Stimulated activated CD4-positive, alpha-beta T cell treated with anti-CD3 and anti-CD28 coated beads, Interleukin-4, amount 100 ng/mL, for 1 hour (primary cell): ENCODE data around the gene NF2.

Source experiments
- DNase-seq: peaks from one replicate; pipeline ENCODE4 v3.0.0-alpha.2; 2020

The NF2 gene

DNA sequence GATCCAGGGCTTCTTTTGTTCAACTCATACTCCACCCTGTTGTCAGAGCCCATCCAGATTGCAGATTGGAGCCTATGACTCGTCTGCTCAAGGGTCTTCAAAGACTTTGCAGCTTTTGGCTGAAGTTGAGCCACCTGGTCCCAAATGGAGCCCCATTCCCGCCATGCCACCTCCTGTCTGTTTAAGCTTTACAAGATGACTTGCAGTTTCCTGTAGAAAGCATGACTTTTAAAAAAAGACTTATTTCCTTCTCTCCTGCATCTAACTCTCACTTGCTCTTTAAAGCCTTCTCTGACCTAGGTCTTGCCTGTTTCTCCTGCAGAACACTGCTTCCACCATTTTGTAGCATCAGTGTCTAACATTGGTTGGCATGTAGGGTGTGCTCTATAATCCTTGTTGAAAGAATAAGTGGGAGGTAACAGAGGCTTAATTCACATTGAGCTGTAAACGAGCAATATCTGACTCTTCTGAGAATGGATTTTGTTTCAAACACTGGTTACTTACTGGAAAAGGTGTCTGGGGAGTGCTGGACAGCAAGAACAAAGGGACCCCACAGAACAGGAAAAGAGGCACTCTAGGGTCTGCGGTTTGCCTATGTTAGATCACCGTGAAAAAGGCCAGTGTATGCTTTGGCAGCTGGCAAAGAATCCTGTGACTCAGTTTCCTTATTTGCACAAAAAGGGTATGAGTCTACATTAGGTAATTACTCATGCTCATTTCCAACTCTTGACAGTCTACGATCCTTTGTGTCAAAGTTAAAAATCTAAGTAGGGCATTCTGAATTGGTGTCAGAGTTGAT, 30.3 kb downstream of the NF2 start:
- no peak for DNase-seq

DNA sequence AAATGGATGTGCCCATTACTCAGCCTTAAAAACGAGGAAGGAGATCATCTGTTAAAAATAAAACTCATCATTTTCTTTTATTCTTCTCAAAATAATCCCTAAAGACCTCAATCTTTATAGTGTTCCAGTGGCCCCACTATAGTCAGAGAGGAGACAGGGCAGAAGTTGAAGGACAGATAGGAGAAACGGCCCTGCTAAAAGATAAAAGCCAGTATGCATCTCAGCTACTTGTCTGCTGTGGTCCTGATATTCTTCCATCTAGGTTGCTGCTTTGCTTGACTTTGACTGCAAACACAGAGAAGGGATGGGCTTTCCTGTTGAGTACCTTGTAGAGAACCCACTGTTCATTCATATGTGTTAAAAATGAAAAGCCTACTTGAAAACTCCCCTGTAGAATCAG, 31.4 kb downstream of the NF2 start:
- DNase-seq: no peak

DNA sequence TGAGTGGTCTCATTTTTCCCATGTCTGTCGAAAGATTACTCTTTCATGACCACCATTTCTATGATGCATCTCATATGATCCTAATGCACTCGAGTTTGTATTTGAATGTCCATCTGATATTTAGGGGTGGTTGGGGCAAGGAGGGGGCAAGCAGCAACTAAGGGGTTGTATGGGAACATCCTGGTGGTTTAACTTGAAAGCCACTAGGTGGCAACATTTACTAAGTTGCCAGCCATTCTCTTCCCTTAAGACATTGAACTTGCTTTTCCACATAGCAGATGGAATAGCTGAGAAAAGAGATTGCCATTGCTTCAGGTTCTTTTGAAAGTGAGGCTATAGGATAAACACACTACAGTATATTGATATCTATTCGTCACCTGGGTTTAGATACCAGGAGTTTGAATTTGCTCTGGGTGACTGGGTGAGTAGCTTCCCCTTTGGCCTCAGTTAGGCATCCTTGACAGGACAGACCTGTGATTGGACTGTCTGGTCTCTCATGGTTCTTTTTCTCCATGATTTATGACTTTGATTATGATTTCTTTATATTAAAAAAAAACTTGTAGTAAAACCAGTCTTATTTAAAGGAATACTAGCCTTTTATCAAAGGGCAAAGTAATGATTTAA, 32.4 kb downstream of the NF2 start:
- no peak for DNase-seq

DNA sequence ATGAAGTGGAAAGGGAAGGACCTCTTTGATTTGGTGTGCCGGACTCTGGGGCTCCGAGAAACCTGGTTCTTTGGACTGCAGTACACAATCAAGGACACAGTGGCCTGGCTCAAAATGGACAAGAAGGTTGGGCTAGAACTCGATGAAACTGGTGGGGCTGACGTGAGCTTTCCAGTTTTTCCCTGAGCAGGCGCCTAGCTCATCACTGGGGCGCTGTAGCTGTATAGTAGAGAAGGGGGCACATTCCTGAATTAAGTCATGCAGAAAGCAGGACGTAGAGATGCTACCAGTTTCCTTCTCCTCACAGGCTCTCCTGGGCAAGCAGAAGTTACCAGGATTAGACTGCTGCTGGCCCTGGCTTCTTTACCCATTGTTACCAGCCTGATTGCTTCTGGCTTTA, 33.3 kb downstream of the NF2 start:
- no peak for DNase-seq

DNA sequence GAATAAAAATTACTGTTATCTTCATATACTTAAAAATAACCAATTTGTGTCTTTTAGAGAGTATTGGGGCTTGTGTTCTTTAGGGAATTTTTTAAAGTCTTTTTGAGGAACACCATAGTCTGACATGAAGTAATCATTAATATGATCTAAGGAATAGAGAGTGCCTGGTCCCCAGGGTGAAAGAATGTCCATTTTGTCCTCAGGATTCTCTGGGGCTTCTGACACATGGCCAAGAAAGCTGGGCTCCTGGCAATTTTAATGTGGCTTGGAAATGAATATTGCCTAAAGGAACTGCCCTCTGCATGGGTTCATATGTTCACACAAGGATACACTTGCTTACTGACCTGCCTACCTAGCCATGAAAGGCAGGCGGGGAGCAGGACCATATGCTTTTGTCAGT, 33.7 kb downstream of the NF2 start:
- no peak for DNase-seq

DNA sequence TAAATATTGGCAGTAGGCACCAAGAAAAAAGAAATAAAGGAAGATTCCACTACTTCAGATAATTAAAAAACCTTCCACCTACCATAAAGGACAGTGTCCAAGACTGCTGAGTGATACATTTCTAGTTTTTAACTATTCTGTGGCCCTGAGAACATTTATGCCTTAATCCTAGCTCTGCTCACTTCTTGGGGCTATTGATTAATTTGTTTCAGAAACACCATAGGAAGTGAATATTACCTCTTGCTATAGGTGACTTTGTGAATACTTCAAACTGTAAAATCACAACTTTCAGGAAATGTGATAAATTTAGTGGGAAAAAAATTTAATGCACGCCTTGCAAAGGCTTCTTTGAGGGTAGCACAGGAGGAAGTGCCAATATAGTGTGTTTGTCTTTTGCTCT, 35.2 kb downstream of the NF2 start:
- no peak for DNase-seq

DNA sequence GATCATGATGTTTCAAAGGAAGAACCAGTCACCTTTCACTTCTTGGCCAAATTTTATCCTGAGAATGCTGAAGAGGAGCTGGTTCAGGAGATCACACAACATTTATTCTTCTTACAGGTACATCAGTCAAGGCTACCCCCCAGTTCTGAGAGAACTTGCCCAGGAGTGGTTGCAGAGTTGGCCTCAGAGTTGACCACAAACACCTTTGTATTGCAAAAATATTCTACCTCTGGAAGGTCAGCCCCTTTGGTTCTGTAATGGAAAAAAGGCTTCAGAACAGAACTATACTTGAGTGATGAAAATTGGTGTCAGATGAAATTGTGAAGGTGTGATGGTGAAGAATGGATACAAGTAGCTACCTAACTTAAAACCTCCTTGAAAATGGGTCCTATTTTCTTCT, 35.7 kb downstream of the NF2 start:
- DNase-seq: no peak

DNA sequence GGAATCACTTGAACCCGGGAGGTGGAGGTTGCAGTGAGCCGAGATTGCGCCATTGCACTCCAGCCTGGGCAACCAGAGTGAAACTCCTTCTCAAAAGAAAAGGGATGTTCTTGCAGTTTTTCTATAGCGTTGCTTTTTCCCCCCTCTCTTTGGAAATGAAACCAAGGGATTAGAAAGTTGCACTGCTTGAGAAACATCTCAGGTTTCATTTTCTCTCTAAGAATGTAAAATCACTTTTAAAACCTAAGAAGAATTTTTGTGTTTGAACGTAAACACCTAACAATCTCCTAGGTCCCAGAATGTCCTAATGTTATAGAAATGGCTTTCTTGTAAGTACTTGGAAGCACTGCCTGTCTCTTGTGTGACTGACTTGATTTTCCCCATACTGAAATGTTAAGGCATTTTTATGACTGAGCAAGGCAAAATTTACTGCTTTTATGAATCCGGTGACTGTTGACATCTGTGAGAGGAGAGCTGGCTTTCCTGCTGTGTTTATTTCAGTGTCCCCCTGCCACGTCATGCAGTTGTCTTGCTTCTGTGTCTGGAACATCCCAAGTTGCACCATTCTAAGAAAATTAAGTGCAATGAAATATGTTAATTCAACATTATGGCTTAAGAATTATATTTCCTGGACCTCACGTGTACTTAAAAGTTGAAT, 37.7 kb downstream of the NF2 start:
- DNase-seq: no peak

DNA sequence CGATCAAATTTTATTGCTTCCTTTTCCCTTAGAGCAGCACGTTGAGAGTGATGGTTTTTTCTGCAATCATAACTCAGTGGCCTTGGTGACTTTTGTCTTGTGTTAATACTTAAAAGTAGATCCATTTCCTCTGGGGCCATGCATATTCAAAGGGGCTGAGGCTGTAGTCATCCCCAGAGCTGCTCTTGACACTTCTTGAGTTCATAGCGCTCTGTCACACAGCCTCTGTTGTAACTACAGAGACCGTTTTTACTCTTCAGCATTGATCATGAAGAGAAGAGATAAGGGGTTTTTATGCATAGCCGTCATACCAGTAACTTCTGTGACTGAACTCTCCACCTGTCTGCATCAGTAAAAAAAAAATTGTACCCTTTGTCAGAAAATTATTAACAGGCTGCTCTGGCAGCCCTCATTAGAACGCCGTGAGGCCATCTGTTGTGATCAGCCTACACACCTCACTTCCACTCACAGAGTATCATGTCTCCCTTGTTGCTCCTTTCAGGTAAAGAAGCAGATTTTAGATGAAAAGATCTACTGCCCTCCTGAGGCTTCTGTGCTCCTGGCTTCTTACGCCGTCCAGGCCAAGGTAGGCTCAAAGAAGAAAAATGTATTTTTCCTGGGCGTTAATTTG, 38.4 kb downstream of the NF2 start:
- DNase-seq: no peak

DNA sequence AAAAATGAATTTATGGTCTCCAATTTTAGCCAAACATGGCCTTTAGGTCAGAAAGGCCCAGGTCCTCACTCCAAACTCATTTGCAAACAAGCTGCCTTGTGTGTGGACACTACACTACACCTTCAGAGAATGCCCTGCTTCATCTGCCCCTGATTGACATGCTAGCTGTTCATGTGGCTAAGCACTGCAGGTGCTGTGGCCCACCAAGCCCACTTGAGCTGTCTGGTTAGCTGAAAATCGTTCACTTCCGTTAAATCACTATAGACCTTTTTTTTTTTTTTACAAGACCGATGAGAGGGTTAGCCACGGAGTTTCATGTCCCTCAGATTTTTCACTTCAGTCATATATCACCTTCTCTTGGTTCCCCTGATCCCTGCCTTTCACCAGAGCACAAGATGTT, 39.3 kb downstream of the NF2 start:
- no peak for DNase-seq

DNA sequence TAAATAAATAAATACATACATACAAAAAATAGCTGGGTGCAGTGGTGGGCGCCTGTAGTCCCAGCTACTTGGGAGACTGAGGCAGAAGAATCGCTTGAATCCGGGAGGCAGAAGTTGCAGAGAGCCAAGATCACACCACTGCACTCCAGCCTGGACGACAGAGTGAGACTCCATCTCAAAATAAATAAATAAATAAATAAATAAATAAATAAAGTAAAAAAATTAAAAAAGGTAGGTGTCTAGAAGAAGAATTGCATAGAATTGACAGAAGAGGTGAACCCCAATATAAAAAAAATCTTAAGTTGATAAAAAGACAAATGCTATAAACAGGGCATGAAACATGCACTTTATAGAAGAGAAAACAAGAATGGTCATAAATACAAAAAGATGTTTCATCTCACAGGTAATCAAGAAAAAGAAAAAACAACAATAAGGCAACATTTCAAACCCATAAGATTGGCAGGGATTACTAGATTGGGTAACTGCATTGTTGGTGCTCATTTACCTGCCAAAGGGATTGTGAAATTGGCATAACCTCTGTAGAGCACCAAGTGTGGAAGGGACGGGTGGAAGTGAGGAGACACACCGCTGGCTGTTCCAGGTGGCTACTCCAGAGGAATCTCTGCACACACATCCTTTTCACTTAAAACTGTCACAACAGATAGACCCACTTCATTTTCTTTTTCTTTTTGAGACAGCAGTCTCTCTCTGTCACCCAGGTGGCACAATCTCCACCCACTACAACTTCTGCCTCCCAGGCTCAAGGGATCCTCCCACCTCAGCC, 44.7 kb downstream of the NF2 start:
- no peak for DNase-seq

DNA sequence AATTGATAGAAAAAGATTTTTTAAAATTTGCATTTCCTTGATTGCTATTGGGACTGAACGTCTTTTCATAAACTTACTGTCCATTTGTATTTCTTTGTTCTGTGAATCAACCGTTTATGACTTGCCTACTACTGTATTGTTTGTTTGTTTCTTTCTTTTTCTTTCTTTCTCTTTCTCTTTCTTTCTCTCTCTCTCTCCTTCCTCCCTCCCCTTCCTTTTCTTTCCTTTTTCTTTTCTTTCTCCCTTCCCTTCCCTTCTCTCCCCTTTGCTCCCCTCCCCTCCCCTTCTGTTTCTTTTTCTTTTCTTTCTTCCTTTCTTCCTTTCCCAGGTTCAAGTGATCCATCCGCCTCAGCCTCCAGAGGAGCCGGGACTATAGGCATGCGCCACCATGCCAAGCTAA, 46.9 kb downstream of the NF2 start:
- no peak for DNase-seq

DNA sequence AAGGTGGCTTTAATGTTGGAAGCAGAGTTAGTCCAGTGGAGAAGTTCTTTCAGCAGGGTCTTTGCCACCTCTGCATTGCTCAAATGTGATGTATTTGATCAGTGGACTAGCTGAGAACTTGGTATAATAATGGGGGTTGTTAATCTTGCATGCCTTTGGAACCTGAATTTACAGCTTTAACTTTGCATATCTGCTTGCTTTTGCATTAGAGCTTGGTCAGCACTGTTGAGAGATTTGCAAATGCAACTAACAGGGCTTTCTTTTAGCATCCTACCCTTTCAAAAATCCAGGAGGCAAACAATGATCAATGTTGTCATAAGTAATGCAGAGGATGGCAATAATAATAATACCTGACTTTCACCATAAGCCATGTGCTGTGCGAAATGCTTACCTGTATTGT, 48.2 kb downstream of the NF2 start:
- no peak for DNase-seq

DNA sequence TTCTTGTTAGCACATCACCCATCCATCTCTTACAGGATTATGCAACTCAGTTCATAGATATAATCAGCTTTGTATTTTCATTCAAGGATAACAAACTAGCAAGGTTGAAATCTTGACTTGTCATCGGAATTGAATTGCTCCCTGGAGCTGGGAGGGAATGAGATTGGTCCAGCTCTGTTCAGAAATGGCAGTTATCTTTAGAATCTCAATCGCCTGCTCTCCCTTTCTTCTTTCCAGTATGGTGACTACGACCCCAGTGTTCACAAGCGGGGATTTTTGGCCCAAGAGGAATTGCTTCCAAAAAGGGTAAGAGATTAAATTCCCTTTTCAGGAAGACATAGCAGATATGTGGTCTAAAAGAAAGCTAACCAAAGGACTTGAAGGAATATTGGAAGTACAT, 51.0 kb downstream of the NF2 start:
- no peak for DNase-seq

DNA sequence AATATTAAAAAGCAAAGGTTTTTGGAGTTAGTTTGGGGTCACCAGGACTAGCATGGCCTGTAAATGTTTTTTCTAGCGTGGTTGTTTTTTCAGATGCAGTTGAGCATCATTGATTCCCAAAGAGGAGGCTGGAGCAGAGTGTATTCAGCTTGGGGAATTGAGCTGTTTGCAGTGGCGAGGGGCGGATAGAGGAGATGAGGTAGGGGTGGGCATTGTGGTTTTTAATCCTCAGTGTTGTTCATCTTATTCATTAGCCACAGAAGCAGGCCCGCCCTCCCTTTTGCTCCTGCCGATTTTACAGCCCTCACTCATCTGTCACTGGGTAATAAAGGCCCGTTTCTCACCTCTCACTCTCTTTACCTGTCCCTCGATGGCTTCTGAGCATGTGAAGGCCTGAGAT, 51.4 kb downstream of the NF2 start:
- no peak for DNase-seq

DNA sequence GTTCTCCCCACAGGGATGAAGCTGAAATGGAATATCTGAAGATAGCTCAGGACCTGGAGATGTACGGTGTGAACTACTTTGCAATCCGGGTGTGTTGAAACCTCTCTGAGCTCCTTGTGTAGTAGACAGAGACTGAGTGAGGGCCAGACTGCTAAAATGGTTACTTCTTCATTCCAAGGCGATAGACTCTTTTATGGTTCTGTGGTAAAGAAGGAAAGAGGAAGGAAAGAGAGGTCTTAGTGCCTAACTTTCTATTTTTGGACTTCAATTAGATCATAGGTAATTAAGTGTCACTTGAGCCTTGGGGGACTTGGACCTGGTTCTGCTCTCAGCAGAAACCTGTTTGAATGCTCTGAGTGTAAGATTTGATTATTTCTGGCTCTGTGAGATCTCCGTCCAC, 54.7 kb downstream of the NF2 start:
- no peak for DNase-seq

DNA sequence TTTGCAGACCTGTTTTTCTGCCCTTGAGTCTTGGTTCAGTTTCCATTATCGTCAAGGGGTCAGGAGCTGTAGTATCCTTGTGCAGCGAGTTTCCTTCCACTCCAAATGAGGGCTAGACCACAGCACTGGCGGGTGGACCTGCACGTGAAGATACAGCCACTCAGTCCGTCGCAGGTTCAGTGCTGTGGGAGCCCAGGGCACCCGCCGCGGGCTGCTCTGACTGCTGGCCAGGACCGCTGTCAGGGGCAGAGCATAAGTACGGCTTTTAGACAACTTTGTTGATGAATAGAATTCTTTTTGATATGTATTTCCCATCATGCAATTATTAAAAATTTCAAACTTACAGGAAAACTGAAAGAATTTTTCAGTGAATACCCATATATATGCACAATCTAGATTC, 56.6 kb downstream of the NF2 start:
- DNase-seq: no peak

DNA sequence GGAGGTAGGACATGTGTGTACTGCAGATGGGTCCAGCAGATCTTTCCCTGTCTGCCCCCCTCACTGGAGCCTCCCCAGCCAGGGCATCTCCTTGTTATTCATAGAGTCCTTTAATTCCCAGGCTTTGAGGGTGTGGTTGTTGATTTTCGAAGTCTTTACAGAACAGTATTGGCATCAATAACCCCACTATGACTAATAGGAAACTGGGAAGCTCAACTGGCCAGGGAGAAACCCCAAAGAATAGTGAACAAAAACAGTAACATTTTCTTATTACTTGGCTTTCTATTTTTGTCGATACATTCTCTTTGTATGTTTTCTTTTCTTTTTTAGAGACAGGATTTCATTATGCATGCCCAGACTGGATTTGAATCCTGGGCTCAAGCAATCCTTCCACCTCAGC, 57.9 kb downstream of the NF2 start:
- DNase-seq: no peak

DNA sequence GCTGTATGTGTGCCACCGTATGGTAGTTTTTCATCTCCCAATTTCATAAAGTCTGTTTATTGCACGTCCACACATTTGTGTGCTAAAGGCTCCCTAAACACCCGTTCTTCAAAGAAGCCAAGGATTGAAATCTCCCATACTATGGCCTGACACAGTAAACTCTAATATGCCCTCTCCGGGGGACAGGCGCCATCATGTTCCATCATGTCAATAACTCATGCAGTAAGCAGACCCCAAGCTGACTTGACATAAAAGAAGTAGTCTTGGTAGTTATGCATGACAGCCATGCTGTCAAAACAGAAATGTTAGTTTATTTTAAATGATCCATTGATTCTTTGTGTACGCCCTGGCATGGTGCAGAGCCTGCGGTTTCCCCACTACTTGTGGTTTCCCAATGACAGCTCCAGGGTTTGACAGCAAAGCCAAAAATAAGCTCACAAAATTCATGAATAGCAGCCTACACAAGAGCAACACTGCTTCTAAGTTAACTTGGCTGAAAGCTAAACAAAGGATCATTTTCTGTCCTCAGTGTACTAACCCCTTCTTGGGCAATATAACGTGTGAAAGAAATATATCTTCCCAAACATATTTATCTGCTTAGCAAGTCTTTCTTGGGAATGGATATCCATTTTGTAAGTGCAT, 59.9 kb downstream of the NF2 start:
- no peak for DNase-seq

DNA sequence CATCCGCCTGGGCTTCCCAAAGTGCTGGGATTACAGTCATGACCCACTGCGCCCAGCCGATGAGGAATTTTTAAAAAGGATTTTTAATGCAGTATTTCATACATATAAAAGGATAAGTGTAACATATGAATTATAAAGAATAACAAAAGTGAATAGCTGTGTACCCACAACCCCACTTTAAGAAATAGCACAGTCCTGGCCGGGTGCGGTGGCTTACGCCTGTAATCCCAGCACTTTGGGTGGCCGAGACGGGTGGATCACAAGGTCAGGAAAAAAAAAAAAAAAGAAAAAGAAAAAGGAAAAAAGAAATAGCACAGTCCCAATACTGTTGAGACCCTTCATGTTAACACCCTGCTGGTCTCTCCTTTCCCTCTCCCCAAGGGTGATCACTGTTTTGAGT, 62.1 kb downstream of the NF2 start:
- DNase-seq: no peak

DNA sequence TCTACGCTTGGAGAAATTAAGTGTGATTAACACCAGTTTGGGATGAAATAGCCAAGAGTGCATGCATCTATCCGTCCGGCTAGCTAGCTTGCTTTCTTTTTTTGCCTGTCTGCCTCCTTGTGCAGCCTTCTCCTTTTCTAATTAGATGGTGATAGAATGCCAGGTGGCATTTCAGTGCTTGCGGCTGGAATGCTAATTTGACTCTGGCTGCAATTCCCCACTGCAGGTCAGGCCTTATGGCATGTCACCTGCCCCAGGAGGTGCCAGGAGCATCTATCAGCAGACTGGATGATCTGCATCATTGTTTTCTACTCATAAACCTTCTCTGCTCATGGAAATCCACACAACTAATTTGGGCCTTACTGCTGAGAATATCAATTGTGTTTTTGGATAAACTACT, 65.2 kb downstream of the NF2 start:
- DNase-seq: no peak

DNA sequence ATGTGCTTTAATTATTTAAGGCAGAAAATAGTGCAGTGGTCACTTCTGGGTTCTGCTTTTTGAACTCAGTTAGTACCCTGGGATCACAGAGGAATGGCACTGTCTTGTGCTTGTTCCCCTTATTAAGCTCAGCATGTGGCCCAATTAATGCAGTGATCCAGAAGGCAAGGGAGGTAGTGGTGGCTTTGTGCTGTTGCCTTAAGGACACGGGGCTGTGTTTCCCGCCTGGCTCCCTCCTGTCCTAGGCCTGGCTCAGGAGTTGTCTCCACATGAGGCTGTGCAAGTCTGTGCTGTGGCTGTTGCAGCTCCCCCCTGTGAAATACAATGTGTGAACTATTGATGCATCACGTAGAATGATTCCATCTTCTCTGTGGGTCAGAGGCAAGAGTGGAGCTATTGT, 67.2 kb downstream of the NF2 start:
- DNase-seq: no peak
